Effector CD8-positive, alpha-beta T cell (primary cell): ENCODE results near the gene OR2M2.

Experiments
- DNase-seq: peaks from one replicate; lab custom pipeline; 2025; lab: John Stamatoyannopoulos, UW
- total RNA-seq, 4 experiments: gene quantifications; one replicate each; lab custom pipeline; 2026; lab: John Stamatoyannopoulos, UW

The OR2M2 gene
- 0 reads per million in 4 experiments for total RNA-seq

- DNase-seq, result no peak
Observed at GRCh38 chr1:248174521-248174920, at the start of gene OR2M2. TSS of gene OR2M2 (plus strand) at chr1:248174821. CDS start at chr1:248179986, 5,165 bp downstream.

GRCh38 chr1:248127653-248128052 is 47.0 kb upstream of the OR2M2 start:
- DNase-seq, result no peak

GRCh38 chr1:248136811-248137210 is 37.8 kb upstream of the OR2M2 start:
- DNase-seq, result no peak

GRCh38 chr1:248140846-248141245 is 33.8 kb upstream of the OR2M2 start:
- no peak for DNase-seq

GRCh38 chr1:248143311-248143710 is 31.3 kb upstream of the OR2M2 start:
- no peak for DNase-seq

GRCh38 chr1:248144513-248145198 is 30.0 kb upstream of the OR2M2 start, which contains the start of gene OR2M5:
TSS of gene OR2M5 (plus strand) at chr1:248145148. CDS start at chr1:248145148, 0 bp downstream.
- no peak for DNase-seq

- DNase-seq, result no peak
Observed at GRCh38 chr1:248152056-248152827, 22.4 kb upstream of the OR2M2 start.

- DNase-seq, result no peak
Observed at GRCh38 chr1:248155927-248156326, 18.7 kb upstream of the OR2M2 start.

- no peak for DNase-seq
Observed at GRCh38 chr1:248158758-248159157, 15.9 kb upstream of the OR2M2 start.

GRCh38 chr1:248164031-248164430 is 10.6 kb upstream of the OR2M2 start:
- no peak for DNase-seq

GRCh38 chr1:248165186-248165585 is 9.4 kb upstream of the OR2M2 start:
- DNase-seq, result no peak

GRCh38 chr1:248183996-248184395 is 9.4 kb downstream of the OR2M2 start:
- no peak for DNase-seq

GRCh38 chr1:248187363-248187762 is 12.7 kb downstream of the OR2M2 start:
- DNase-seq, result no peak

- no peak for DNase-seq
Observed at GRCh38 chr1:248189026-248189425, 14.4 kb downstream of the OR2M2 start.

GRCh38 chr1:248194117-248194516 is 19.5 kb downstream of the OR2M2 start:
- DNase-seq, result no peak

- DNase-seq, result no peak
Observed at GRCh38 chr1:248196965-248197364, 22.3 kb downstream of the OR2M2 start, which contains the start of gene OR2M3. TSS of gene OR2M3 (plus strand) at chr1:248197265. CDS start at chr1:248203068, 5,803 bp downstream.

- DNase-seq, result no peak
Observed at GRCh38 chr1:248215880-248216279, 41.3 kb downstream of the OR2M2 start.

GRCh38 chr1:248225537-248225936 is 50.9 kb downstream of the OR2M2 start:
- no peak for DNase-seq

GRCh38 chr1:248229360-248229908 is 54.8 kb downstream of the OR2M2 start:
- no peak for DNase-seq
